HG03342 (cell line): ENCODE results near the gene TSR3.
"Not testable (repeated sequence)": the region's sequence is repeated elsewhere in the genome, so short reads cannot be mapped to it uniquely, and the experiment has no call there.

Experiments used
- ATAC-seq: cut with Tn5 transposase; IDR thresholded peaks from one replicate; pipeline ENCODE4 v1.9.1; 2021; ENCODE audit warnings: mild to moderate bottlenecking, moderate library complexity; ENCODE audit not compliant: unreplicated experiment

TSR3 gene

GRCh38 chr16:1338855-1339675 is 12.6 kb downstream of the TSR3 start:
- no peak for ATAC-seq

- no peak for ATAC-seq
These were observed 13.5 kb downstream of the TSR3 start for GRCh38 chr16:1338119-1338730.

GRCh38 chr16:1337486-1337885 is 14.2 kb downstream of the TSR3 start:
- no peak for ATAC-seq

GRCh38 chr16:1336619-1337018 is 15.1 kb downstream of the TSR3 start:
- no peak for ATAC-seq

- no peak for ATAC-seq
These were observed 15.7 kb downstream of the TSR3 start for GRCh38 chr16:1335996-1336395.

GRCh38 chr16:1335211-1335971 is 16.3 kb downstream of the TSR3 start:
- no peak for ATAC-seq

GRCh38 chr16:1334739-1335138 is 16.9 kb downstream of the TSR3 start:
- ATAC-seq: no peak

- ATAC-seq: no peak
These were observed 17.6 kb downstream of the TSR3 start for GRCh38 chr16:1333854-1334700.

GRCh38 chr16:1333149-1333812 is 18.4 kb downstream of the TSR3 start, which contains the start of gene BAIAP3:
Gene BAIAP3 (plus strand): TSS chr16:1333645. CDS start chr16:1338550, 4,905 bp downstream.
- ATAC-seq: no peak

GRCh38 chr16:1332618-1333148 is 19.0 kb downstream of the TSR3 start:
- ATAC-seq: no peak

- peak; percentile 49 for ATAC-seq
These were observed 19.7 kb downstream of the TSR3 start for GRCh38 chr16:1331712-1332617.

- ATAC-seq: peak; percentile 6
These were observed 20.6 kb downstream of the TSR3 start for GRCh38 chr16:1330931-1331711.

GRCh38 chr16:1330260-1330914 is 21.3 kb downstream of the TSR3 start:
- ATAC-seq: no peak

GRCh38 chr16:1328961-1329360 is 22.7 kb downstream of the TSR3 start:
- ATAC-seq: not testable (repeated sequence)

GRCh38 chr16:1328136-1328535 is 23.5 kb downstream of the TSR3 start:
- ATAC-seq: not testable (repeated sequence)

- no peak for ATAC-seq
These were observed 24.1 kb downstream of the TSR3 start for GRCh38 chr16:1327619-1327947.

- ATAC-seq: no peak
These were observed 24.6 kb downstream of the TSR3 start for GRCh38 chr16:1326946-1327618.
